ENCODE data around the gene APCDD1.

Gene APCDD1

DNA sequence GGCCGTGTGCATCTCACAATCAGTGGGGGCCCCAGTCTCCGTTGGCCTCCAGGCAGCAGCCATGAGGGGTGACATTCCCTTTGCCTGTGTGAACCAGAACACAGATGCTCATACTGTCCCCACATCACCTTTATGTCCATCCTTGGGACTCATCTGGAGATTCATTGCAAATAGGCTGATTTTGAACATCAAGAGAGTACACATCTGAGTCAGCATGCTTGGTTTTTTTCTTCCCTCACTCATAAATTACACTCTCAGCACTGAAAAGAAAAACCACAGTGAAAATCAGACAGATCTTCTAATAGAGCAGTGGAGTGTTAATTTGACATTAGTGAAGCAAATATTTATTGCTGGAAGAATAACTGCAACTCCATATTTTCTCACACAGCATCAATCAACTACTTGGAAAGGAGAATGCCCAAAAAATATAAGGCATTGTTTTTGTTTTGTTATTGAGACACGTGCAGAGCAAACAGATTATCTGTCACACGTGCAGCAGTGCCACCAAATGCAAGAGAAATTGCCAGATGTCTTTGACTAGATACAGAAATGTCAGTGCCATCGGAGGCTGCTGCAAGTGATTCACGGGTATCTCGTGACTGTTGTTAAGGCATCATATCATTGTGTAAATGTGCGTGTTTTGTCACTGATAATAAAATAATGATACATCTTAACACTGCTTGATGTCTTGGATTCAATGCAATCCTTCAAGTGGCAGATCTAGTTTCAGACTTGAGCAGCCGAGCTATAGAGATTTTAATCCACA, 10.9 kb downstream of the APCDD1 start:
- no peak for DNase-seq (ENCODE audit: low read depth)
- TF ChIP-seq, protein P1, sequence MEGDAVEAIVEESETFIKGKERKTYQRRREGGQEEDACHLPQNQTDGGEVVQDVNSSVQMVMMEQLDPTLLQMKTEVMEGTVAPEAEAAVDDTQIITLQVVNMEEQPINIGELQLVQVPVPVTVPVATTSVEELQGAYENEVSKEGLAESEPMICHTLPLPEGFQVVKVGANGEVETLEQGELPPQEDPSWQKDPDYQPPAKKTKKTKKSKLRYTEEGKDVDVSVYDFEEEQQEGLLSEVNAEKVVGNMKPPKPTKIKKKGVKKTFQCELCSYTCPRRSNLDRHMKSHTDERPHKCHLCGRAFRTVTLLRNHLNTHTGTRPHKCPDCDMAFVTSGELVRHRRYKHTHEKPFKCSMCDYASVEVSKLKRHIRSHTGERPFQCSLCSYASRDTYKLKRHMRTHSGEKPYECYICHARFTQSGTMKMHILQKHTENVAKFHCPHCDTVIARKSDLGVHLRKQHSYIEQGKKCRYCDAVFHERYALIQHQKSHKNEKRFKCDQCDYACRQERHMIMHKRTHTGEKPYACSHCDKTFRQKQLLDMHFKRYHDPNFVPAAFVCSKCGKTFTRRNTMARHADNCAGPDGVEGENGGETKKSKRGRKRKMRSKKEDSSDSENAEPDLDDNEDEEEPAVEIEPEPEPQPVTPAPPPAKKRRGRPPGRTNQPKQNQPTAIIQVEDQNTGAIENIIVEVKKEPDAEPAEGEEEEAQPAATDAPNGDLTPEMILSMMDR (IDR thresholded peaks at IDR 0.05; ENCODE audit: insufficient read depth, low read depth, low read length, missing control alignments), result no peak
- no peak overlapping the region for H3K4me3 ChIP-seq (ENCODE audit: low read length)

DNA sequence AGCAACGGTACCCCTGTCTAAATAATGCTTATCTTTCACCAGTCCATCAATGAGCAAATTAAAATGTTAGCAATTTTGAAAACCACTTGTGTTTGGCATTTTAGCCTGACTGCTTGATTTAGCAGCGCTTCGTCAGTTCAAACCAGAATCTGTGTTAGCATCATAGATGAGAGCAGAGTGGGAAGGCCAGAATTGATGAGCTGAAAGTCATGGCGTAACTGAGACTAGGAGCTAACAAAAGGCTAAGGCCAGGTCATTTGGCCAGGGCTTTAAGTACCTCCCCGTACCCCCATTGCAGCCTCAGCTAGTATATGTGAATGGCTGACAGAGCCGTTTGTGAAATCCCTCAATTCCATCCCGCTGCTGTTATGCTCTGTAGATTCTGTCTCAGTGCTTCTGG, 16.0 kb downstream of the APCDD1 start:
- no peak overlapping the region for H3K4me3 ChIP-seq (ENCODE audit: low read length)
- no peak for DNase-seq (ENCODE audit: low read depth)
- TF ChIP-seq, protein P1 (IDR thresholded peaks at IDR 0.05; ENCODE audit: insufficient read depth, low read depth, low read length, missing control alignments), result no peak

DNA sequence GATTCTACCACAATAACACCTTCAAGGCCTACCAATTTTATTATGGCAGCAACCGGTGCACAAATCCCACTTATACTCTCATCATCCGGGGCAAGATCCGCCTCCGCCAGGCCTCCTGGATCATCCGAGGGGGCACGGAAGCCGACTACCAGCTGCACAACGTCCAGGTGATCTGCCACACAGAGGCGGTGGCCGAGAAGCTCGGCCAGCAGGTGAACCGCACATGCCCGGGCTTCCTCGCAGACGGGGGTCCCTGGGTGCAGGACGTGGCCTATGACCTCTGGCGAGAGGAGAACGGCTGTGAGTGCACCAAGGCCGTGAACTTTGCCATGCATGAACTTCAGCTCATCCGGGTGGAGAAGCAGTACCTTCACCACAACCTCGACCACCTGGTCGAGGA, 17.1 kb downstream of the APCDD1 start:
- no peak for DNase-seq (ENCODE audit: low read depth)
- TF ChIP-seq, protein P1 (IDR thresholded peaks at IDR 0.05; ENCODE audit: insufficient read depth, low read depth, low read length, missing control alignments), result no peak

DNA sequence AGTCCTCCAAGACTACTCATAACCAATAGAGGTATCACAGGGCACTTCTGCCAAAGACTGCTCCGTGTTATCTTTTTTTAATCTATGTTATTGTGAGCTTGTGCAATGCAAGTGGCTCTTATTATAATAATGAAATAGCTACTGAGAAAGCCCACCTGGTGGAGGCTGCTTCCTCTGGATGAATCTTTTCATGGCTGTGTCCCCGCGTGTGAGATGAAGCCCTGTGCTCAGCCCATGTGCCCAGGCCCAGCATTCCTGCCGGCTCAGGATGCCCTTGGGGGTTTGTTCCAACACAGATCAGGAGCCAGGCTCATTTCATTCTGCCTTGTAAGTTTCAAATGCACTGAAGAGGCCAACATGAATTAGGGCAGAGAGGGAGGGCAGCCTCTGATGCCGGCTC, 18.7 kb downstream of the APCDD1 start:
- TF ChIP-seq, protein P1 (IDR thresholded peaks at IDR 0.05; ENCODE audit: insufficient read depth, low read depth, low read length, missing control alignments), result no peak
- DNase-seq (ENCODE audit: low read depth), result no peak
- H3K4me3 ChIP-seq (ENCODE audit: low read length), result no peak overlapping the region

More for the DNA sequence above, 17.1 kb downstream of the APCDD1 start:
- H3K4me3 ChIP-seq (ENCODE audit: low read length), result no peak overlapping the region

DNA sequence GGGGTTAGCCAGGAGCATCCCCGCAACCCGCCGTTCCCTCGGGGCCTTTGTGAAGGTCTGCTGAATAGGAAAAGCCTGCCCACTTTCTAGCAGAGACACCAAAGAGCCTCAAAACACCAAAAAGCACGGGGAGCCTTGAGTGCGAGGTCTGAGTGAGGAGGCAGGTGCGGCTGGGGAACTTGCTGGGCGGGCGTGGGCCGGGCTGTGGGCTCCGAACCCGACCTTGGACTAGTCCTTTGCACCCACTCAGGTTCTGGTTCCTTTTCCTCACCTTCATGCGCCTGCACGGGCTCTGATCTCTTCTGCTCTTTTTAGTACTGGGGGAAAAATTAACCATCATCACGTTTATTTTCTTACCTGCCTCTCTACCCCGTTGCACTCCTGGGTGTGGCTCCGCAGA, 19.9 kb downstream of the APCDD1 start:
- TF ChIP-seq, protein P1 (IDR thresholded peaks at IDR 0.05; ENCODE audit: insufficient read depth, low read depth, low read length, missing control alignments), result no peak
- no peak overlapping the region for H3K4me3 ChIP-seq (ENCODE audit: low read length)
- DNase-seq (ENCODE audit: low read depth), result no peak

DNA sequence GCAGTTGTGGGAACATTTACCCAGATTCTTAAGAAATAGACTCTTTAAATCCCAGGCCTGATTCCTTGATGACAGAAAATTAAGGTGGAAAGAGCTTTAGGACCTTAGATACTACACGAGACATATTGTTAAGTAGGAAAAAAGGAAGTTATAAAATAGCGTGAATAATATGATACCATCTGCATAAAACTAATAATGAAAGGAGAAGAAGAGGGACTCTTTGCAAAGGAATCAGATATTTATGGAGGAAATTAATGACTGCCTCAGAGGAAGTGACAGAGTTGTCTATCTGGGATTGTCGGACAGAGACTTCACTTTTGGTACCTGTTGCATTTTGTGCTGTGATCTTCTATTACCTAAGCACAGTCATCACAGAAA, 20.8 kb downstream of the APCDD1 start:
- no peak overlapping the region for H3K4me3 ChIP-seq (ENCODE audit: low read length)
- no peak for DNase-seq (ENCODE audit: low read depth)
- TF ChIP-seq, protein P1 (IDR thresholded peaks at IDR 0.05; ENCODE audit: insufficient read depth, low read depth, low read length, missing control alignments), result no peak
